ENCODE measurements around the gene CYP27C1. TPM values are rescaled to one million over a fixed set of nuclear protein-coding genes. Genes with fewer than 3 reads are reported as not detected.

The CYP27C1 gene
- total and polyA plus RNA-seq, 9 of the 15 experiments (the other 6 are each of a cell fraction or from before 2014, with no cell fraction given), result not detected

DNA sequence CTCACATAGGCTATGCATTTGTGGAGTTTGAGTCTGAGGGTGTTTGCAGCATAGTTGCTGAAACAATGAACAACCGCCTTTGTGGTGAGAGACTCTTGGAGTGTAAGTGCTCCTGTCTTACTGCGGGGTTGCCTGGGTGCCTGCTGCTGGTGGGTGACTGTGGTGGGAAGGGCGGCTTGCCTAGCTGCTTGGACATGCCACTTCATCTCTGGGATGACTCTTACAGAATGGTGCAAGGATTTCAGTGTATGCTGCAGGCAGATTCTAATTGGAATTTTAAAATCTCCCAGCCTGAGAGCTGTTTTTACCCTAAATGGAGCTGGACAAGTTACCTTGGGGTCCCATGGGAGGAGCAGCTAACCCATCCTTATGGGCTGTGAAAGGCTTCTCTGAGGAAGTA, 50.1 kb downstream of the CYP27C1 start:
- Histone ChIP-seq H3K79me2 (ENCODE audit: control insufficient read depth, insufficient read depth, low read length) (no peaks in the 10 kb centered on the region), H3K27me3 (ENCODE audit: control insufficient read depth in 2 of 2, insufficient read depth in 2 of 2, low read length in 2 of 2) (peaks cover 10 to 44% of the 10 kb centered on the region in 2 experiments; a peak in 4 of 5 replicates), H3K9ac (ENCODE audit: insufficient read depth in 1 of 2, low read depth in 2 of 2, low read length in 2 of 2) (no peak overlapping the region), H3K9me3 (replicated peaks; ENCODE audit: control insufficient read depth, insufficient read depth, low read depth, low read length) (no peaks in the 10 kb centered on the region), H3K27ac (ENCODE audit: extremely low read depth, low read depth, low read length) (no peak overlapping the region), H3K9me1 (ENCODE audit: control insufficient read depth, insufficient read depth, low read length) (no peaks in the 10 kb centered on the region), H3K4me1 (replicated peaks in 1 of 2; ENCODE audit: control insufficient read depth in 2 of 2, insufficient read depth in 2 of 2, low read length in 2 of 2) (no peaks in the 10 kb centered on the region), H2AFZ (ENCODE audit: low read depth, low read length) (no peak overlapping the region), H3K4me2 (ENCODE audit: insufficient read depth, low read length) (no peak overlapping the region), H3K36me3 (ENCODE audit: control insufficient read depth, insufficient read depth, low read length) (no peaks in the 10 kb centered on the region), H3K4me3 (no peak overlapping the region), H4K20me1 (replicated peaks; ENCODE audit: control insufficient read depth, insufficient read depth, low read length) (no peaks in the 10 kb centered on the region; the same call in 1 of the 2 replicates)
- CTCF ChIA-PET (ENCODE audit: low intra/inter-chr PET ratio), result no interaction called here
- no peak for TF ChIP-seq MCM7 (IDR thresholded peaks at IDR 0.05)
- TF ChIP-seq ZNF232 (CRISPR knock-in tag; IDR thresholded peaks at IDR 0.05), result no peak
- no peak for TF ChIP-seq RBM15 (IDR thresholded peaks at IDR 0.05; ENCODE audit: insufficient read depth, low read length)
- no peak for TF ChIP-seq TBL1XR1 (IDR thresholded peaks at IDR 0.05; ENCODE audit: low read length in 2 of 2)
- TF ChIP-seq, protein P1, sequence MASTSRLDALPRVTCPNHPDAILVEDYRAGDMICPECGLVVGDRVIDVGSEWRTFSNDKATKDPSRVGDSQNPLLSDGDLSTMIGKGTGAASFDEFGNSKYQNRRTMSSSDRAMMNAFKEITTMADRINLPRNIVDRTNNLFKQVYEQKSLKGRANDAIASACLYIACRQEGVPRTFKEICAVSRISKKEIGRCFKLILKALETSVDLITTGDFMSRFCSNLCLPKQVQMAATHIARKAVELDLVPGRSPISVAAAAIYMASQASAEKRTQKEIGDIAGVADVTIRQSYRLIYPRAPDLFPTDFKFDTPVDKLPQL (IDR thresholded peaks at IDR 0.05; ENCODE audit: extremely low read depth, insufficient read length), result no peak
- TF ChIP-seq POLR2H (tag; IDR thresholded peaks at IDR 0.05; ENCODE audit: low read depth), result no peak
- no peak for TF ChIP-seq TCF7L2 (IDR thresholded peaks at IDR 0.05; ENCODE audit: low read depth, low read length)
- FAIRE-seq (no peak), ATAC-seq (no peak), DNase-seq (ENCODE audit: extremely low read depth in 1 of 4, low spot score in 3 of 4) (no peak)
- intact Hi-C loops (cut with micrococcal nuclease), result loop anchor here (5.0 kb wide), 1 partner anchor 103 kb away; no protein-coding TSS in a partner anchor
- POLR2A ChIA-PET, result no interaction called here
- 0% methylated on average over 3 of the region's 3 CpGs for WGBS (ENCODE audit: insufficient coverage, low coverage, missing lambda C conversion rate)
- no TSS peak for BruUV-seq (replicated peaks)
- in situ Hi-C loops (cut with MboI), result no loop called here
